SH-SY5Y (cell line): ENCODE results near the gene PLEKHD1.

Experiments
- GATA2 ChIP-seq: IDR thresholded peaks from 2 replicates; pipeline ENCODE4 v1.6.1; 2011; ENCODE audit warnings: mild to moderate bottlenecking, low read depth, low read length
- GATA3 ChIP-seq: IDR thresholded peaks from 2 replicates; pipeline ENCODE4 v1.6.1; 2011; ENCODE audit warnings: low read depth, mild to moderate bottlenecking, low read length, moderate library complexity

DNA sequence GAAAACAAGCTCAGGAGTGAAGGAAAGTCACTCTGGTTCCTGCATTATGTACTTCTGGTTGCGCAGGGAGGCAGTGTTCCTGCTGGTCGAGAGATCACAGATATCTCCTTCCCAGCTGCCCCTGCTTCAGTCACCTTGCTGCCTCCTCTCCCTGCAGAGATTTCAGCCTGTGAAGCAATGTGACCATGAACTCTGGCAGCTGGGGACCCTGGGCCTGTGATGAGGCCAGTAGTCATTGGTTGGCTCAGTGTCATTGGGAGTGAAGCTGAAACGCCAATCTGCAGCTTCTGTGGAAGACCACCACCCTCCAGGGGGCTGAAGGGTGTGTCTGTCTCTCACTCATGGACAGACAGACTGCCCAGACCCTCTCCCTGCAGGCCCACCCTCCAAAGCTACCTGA, 45.0 kb downstream of the PLEKHD1 start:
- TF ChIP-seq GATA2 (no peak), GATA3 (no peak)
